Measurements from ENCODE around the gene MOV10L1.
"Not testable (repeated sequence)": the region's sequence is repeated elsewhere in the genome, so short reads cannot be mapped to it uniquely, and the experiment has no call there.

Gene MOV10L1

DNA sequence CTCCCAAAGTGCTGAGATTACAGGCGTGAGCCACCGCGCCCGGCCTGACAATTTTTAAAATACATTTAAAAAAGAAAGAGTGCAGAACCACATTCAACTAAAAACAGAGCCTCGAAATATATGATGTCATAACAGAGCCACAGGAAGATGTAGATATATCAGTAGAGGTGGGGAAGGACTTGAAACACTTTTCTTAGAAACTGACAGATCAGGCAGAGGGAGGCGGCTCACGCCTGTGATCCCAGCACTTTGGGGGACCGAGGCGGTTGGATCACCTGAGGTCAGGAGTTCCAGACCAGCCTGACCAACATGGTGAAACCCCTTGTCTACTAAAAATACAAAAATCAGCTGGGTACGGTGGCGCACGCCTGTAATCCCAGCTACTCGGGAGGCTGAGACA lies 11.6 kb upstream of the MOV10L1 start:
- DNase-seq (ENCODE audit: low spot score): no peak

DNA sequence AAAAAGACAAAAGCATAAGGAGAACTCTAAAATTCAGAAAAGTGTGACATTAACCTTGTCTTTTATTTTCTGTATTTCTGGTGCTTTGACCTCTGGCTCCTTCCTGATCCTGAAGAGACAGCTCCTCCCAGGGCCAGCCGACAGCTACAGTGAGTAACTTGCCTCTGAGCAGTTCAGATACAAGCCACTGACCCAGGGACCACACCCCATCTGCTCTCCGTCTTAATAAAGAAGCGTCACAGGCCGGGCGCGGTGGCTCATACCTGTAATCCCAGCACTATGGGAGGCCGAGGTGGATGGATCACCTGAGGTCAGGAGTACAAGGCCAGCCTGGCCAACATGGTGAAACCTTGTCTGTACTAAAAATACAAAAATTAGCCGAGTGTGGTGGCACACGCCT lies 11.0 kb upstream of the MOV10L1 start:
- no peak for DNase-seq (ENCODE audit: low spot score)

GRCh38 chr22:50080077-50080465 lies 9.7 kb upstream of the MOV10L1 start:
- no peak for DNase-seq (ENCODE audit: low spot score)

GRCh38 chr22:50081426-50082196 lies 8.2 kb upstream of the MOV10L1 start:
- DNase-seq (ENCODE audit: low spot score): no peak

DNA sequence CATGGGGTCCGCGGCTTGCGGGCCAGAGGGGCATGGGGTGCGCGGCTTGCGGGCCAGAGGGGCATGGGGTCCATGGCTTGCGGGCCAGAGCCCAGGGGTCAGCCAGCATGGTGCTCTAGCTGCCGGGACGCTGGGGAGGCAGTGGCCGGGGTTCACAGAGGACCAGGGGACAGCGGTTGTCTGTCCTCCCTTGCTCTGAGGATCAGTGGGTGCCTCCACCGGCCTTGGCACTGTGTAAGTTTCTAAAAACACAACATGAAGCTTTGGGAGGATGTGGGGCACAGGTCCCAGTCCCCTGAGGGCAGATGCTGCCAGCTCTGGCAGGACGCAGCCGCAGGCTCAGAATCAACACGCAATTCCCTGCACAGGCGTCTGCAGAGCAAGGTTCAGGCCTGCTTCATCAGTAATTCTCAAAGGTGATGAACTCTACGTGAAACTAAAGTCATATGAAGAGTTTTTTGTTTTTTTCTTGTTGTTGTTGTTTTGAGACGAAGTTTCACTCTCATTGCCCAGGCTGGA lies 7.5 kb upstream of the MOV10L1 start:
- DNase-seq (ENCODE audit: low spot score): no peak

DNA sequence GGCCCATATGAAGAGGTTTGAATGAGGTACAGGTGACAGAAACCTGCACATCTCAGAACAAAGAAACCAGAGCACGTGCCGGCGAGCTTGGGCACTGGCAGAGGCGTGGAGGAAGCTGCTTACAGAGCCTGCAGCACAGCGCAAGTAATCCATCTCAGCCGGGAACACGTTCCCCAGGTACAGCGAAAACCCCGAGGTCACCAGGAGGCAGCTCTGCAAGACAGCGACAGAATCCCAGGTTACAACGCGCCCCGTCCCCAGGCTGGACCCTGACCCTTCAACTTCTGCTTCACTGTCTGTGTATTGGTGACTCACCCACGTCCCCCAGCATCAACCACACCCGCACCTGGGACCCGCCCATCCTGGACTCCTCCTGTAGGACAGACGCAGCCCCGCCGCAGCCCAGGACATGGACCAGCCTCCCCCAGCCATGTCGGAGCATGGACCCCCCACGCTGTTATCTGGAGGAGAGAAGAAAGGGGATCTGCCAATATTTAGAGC lies 6.8 kb upstream of the MOV10L1 start:
- no peak for DNase-seq (ENCODE audit: low spot score)

DNA sequence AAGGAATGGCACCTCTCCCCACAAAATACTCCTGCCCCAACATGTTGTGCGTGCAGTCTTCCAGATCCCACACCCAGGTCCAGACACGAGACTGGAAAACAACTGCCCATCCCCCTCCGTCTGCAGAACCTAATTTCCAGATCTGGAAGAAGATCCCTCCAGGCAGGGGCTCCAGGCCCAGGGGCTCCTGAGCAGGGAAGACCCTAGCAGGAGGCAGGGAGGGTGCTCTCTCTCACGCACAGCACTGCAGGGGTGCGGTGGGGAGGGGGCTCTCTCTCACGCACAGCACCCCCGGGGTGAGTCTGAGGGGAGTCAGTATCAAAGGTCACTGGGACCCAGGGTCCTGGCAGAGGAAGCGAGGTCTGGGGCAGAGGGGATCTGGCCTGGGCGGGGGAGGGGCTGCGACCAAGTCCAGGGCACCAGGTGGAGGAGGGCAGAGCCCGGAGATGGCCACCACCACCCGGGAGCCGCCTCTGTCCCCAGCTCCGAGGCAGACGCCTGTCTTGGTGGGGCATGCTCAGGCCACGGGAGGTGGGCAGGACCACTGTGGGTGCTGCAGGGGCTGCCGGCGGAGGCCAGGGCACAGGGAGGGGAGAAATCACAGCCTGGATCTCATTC lies 6.2 kb upstream of the MOV10L1 start:
- no peak for DNase-seq (ENCODE audit: low spot score)

- no peak for DNase-seq (ENCODE audit: low spot score)
Measured at GRCh38 chr22:50084080-50084477, 5.7 kb upstream of the MOV10L1 start.

DNA sequence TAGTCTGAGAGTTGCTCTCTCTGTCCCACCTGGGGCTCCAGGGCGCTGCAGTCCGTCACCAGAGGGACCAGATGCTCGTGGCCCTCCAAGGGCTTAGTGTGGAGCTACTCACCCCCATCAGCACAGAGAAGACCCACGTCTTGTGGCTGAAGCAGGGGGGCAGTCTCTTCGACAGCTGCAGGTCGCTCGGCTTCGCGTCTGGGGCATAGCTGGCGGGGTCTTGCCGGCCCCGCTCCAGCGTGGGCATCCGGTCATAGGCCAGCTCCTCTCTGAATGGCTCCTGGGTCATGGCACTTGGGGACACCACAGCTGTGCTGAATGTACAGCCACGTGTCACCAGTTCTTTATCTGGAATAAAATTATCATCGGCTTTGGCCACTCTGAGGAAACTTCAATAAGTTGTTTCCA lies 5.2 kb upstream of the MOV10L1 start:
- no peak for DNase-seq (ENCODE audit: low spot score)

DNA sequence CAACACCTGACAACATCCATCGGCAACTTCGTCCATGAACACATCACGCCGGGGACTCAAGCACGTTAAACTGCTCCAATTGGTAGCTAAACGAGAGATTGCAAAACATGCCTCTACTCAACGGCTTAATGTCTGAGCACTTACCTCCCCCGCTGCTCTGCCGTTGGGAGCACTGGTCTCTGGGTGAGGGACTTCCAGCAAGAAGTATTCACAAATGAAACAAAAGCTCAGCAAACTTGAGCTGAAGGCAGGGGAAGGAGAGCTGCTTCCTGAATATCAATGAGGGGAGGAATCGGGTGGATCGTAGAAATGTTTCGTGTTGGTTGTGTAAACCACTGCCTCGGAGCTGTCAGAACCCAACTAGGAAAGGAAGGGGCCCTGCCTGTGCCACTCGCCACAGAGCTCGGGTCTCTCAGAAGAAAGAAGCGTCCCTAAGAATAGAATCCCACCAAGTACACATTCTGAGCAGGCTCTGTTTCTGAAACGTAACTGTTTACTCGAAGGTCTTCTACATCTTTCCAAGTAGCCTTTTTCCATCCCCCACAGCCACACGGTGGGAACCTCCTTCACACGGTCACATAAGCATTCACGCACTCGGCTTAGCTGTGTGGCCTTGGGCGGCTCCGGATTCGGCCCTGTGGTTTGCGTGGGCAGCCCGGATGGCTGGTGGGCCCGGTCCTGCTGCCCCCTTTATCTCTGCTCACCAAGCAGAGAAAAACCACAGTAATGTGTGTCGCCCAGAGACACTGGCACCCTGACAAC lies 4.4 kb upstream of the MOV10L1 start, which contains the start of gene MLC1:
Gene MLC1 (minus strand): TSS at position 216 of the 762 bp plus-strand sequence. CDS start 524 bp downstream, outside the sequence.
- DNase-seq (ENCODE audit: low spot score): peak; percentile 71

DNA sequence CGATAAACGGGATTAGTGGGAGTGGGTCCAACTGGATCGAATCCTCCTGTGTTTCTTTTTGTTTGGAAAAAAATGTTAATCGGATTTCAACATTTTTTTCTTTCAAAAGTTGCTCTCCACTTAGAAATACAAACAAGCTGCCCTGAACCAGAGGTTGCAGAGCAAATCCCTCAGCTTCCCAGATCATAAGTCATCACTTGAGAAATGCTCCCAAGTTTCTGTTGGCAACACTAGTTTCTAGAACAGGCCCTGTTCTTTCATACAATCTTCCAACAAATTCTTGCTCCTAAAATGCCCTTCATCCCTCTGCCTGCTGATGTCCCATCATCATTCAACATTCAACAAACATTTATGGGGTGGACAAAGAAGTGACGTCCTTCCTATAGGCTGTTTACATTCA lies 3.3 kb upstream of the MOV10L1 start:
- no peak for DNase-seq (ENCODE audit: low spot score)

GRCh38 chr22:50086975-50087374 lies 2.8 kb upstream of the MOV10L1 start:
- not testable (repeated sequence) for DNase-seq (ENCODE audit: low spot score)

GRCh38 chr22:50087646-50088045 lies 2.2 kb upstream of the MOV10L1 start:
- no peak for DNase-seq (ENCODE audit: low spot score)

DNA sequence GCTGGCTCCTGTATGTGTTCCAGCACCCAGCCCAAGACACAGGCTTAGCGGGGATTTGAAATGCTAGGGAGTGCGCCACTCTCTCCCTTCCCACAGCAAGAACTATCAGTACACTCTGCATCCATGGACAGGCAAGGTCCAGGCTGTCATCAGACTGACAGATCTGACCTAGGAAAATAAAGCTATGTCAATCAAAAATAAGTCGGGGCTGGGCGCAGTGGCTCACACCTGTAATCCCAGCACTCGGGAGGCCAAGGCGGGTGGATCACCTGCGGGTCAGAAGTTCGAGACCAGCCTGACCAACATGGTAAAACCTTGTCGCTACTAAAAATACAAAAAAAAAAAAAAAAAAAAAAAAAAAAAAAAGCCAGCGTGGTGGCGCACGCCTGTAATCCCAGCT lies 1.7 kb upstream of the MOV10L1 start:
- DNase-seq (ENCODE audit: low spot score): no peak

DNA sequence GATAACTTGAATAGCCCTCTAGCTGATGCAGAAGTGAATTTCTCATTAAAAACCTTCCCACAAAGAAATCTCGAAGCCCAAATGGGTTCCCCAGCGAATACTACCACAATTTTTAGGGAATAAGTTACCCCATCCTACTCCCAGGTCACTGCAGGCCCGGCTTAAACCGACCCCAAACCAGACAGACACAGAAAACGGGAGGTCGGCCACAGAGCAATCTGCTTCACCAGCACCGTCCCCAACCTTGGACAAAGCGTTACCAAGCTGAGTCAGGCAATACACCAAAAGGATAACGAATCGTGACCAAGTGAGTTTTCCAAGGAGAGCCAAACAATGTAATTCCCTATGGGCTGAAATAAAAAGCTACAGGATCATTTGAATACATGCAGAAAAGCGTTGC lies 575 bp upstream of the MOV10L1 start:
- DNase-seq (ENCODE audit: low spot score): no peak

- no peak for DNase-seq (ENCODE audit: low spot score)
Measured at GRCh38 chr22:50090412-50090714, 557 bp downstream of the MOV10L1 start.

- DNase-seq (ENCODE audit: low spot score): no peak
Measured at GRCh38 chr22:50091092-50091768, 1.4 kb downstream of the MOV10L1 start.

DNA sequence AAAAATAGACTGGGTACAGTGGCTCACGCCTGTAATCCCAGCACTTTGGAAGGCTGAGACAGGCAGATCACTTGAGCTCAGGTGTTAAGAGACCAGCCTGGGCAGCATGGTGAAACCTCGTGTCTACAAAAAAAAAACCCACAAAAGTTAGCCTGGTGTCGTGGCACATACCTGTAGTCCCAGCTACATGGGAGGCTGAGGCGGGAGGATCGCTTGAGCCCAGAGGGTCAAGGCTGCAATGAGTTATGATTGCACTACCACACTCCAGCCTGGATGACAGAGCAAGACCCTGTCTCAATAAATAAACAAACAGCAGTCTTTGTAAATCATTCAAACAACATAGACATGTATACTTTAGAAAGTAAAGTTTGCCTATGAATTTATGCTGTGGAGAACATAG lies 2.5 kb downstream of the MOV10L1 start:
- DNase-seq (ENCODE audit: low spot score): no peak

DNA sequence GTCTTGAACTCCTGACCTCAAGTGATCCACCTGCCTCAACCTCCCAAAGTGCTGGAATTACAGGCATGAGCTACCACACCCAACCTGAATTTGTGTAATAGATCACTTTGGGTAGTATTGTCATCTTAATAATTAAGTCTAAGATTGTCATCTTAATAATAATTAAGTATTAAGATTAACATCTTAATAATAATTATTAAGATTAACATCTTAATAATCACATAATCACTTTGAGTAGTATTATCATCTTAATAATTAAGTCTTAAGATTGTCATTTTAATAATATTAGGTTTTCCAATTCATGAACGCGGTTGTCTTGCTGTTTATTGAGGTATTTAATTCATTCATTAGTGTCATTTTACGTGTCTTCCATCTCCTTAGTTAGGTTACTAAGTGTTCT lies 8.2 kb downstream of the MOV10L1 start:
- no peak for DNase-seq (ENCODE audit: low spot score)

DNA sequence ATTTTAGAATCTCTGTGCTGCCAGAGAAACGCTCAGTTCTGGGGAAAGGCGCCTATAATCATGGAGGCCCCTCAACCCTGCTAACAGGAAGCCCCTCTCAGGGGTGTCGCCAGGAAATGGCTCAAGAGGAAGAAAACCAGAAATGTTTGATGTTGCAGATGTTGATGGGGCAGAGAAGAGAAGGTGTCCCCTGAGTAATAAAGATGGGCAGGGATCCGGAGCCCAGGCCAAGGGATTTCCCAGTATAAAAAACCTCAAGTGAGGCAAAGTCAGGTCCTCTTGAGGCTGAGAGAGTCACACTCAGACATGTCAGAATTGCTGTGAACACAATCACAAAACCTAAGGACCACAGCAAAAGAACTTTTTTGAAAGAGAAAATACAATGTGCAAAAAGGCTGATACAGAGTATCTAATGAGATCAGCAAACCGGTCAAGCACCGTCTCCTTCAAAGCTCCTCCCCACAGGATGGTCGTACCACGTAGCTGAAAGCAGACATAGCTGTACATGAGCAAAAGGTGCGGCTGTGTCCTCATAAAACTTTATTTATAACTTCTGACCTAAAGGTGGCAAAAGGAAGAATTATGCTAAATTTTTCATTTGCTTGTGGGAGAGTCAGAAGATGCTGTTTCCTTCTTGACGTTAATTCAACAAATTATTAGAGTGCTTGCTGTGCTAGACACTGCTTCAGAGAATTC lies 12.2 kb downstream of the MOV10L1 start:
- DNase-seq (ENCODE audit: low spot score): no peak

- DNase-seq (ENCODE audit: low spot score): no peak
Measured at GRCh38 chr22:50102946-50103345, 13.1 kb downstream of the MOV10L1 start.

GRCh38 chr22:50104141-50104544 lies 14.3 kb downstream of the MOV10L1 start:
- DNase-seq (ENCODE audit: low spot score): no peak
